Activated gamma-delta T cell treated with Interleukin-2 at 50 U/mL for 16 hours (primary cell): Measurements from ENCODE around the gene C12orf43.

ENCODE experiments used
- DNase-seq: peaks from one replicate; pipeline ENCODE4 v3.0.0-alpha.2; 2020

C12orf43 gene

GRCh38 chr12:120972870-120973543, 43.3 kb downstream of the C12orf43 start:
- no peak for DNase-seq

- peak; percentile 29 for DNase-seq
Measured at GRCh38 chr12:120971299-120972180, 44.7 kb downstream of the C12orf43 start.

- no peak for DNase-seq
Measured at GRCh38 chr12:120970310-120970709, 46.0 kb downstream of the C12orf43 start.

- no peak for DNase-seq
Measured at GRCh38 chr12:120965534-120966091, 50.7 kb downstream of the C12orf43 start.

GRCh38 chr12:120964298-120964697, 52.0 kb downstream of the C12orf43 start:
- no peak for DNase-seq

GRCh38 chr12:120962532-120963020, 53.7 kb downstream of the C12orf43 start:
- no peak for DNase-seq

- DNase-seq, result no peak
Measured at GRCh38 chr12:120961604-120962531, 54.4 kb downstream of the C12orf43 start.

GRCh38 chr12:120960657-120961056, 55.6 kb downstream of the C12orf43 start:
- no peak for DNase-seq

GRCh38 chr12:120959111-120959878, 57.0 kb downstream of the C12orf43 start:
- no peak for DNase-seq

GRCh38 chr12:120956579-120957300, 59.5 kb downstream of the C12orf43 start:
- DNase-seq, result no peak

- DNase-seq, result no peak
Measured at GRCh38 chr12:120955232-120955631, 61.1 kb downstream of the C12orf43 start.

- DNase-seq, result no peak
Measured at GRCh38 chr12:120950807-120951206, 65.5 kb downstream of the C12orf43 start.
